Measurements from ENCODE around the gene PNMA8C. TPM values are rescaled to one million over a fixed set of nuclear protein-coding genes. Genes with fewer than 3 reads are reported as not detected.

PNMA8C gene
- total RNA-seq, 2 donors from 2014 or later: 1.2 to 5.2 TPM

DNA sequence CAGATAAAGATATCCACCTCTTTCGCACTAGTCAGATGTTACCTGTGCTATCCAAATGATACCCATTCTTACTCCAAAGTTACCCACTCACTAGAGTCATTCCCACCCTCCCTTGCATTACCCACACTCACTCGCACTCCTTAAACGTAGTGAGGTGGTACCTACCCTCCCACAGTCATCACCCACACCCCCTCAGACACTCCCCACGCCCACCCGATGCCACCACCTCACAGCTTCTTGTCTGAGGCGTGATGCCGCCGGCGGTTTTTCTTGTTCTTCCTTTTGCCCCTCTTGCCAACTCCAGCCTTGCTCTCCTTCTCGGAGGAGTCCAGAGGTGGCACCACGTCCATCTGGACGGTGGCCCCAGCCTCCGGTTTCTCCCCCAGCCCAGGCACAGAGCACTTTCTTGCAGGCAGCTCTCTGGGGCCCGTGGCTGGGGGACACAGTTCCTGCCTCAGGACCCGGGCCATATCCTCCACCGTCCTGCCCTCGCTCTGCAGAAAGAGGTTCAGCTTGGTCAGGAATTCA, 1.2 kb downstream of the PNMA8C start:
- DNase-seq (ENCODE audit: low spot score) (no peak), ATAC-seq (ENCODE audit: insufficient number of reproducible peaks, low FRiP score, low read depth) (no peak)
- no peak for TF ChIP-seq CTCF (IDR thresholded peaks at IDR 0.05)
- Histone ChIP-seq H3K27ac (peak overlapping the region; percentile 76 to 91), H3K9me3 (no peaks in the 10 kb centered on the region), H3K4me1 (ENCODE audit: control insufficient read depth in 1 of 2, low read depth in 2 of 2) (peaks cover 4 to 28% of the 10 kb centered on the region in 2 donors), H3K4me3 (peak overlapping the region; percentile 76), H3K27me3 (replicated peaks; ENCODE audit: insufficient read depth) (no peaks in the 10 kb centered on the region), H3K36me3 (no peaks in the 10 kb centered on the region)

DNA sequence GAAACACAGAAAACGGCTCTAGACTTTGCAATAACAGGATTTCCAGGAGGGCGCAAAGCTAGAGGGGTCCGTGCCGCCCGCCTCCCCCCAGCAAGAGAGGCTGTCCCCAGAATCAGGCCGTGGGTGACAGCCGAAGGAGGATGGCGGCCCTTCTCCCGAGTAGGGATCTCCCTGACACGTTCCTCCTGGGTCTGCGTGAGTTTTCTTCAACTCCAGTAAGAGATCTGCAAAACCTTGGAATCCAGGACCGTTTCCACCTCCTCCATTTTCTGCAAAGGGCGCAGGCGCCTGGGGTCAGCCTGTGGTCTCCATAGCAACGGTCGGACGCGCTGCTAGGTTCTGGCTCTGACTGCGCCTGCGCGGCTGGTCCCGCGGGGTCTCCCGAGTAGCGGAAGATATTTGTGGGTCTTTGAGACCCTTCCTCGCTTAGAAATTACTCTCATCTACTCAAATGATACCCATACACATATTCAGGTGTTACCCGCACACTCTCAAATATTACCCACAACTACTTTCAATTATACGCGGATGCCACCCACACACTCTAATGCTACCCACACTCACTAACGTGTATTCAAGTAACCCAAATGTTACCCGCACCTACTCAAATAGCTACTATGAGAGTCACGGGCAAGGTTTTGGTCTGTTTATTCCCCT, 2.1 kb downstream of the PNMA8C start:
- Histone ChIP-seq H3K27ac (peak overlapping the region; percentile 58 to 91), H3K9me3 (no peaks in the 10 kb centered on the region), H3K4me3 (peak overlapping the region; percentile 76), H3K36me3 (no peaks in the 10 kb centered on the region), H3K27me3 (replicated peaks; ENCODE audit: insufficient read depth) (no peaks in the 10 kb centered on the region), H3K4me1 (ENCODE audit: control insufficient read depth in 1 of 2, low read depth in 2 of 2) (peaks cover 4 to 28% of the 10 kb centered on the region in 2 donors)
- ATAC-seq (ENCODE audit: insufficient number of reproducible peaks, low FRiP score, low read depth) (no peak), DNase-seq (ENCODE audit: low spot score) (no peak)
- no peak for TF ChIP-seq CTCF (IDR thresholded peaks at IDR 0.05)

DNA sequence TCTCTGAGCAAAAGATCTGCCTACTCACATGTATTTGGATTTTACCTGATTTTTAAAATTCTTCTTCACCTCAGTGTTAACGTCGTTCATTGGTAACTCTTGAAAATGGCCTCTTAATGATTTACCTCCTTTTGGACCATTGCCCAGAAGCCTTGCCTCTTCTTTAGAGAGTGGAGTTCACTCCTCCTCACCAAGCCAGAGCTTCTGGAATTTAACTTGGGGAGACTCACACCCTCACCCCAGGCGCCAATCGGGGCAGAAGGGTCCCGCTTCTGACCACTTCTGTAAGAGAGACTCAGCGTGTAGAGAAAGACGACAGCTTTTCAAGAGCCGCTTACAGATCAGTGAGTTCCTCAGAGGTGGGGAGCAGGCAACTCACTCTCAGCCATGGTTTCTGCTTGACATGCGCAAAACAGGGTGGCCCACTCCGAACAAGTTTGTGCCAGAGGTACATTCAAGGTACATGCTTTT, 2.7 kb downstream of the PNMA8C start:
- TF ChIP-seq CTCF (IDR thresholded peaks at IDR 0.05): no peak
- no peak for DNase-seq (ENCODE audit: low spot score)
- Histone ChIP-seq H3K4me1 (ENCODE audit: control insufficient read depth in 1 of 2, low read depth in 2 of 2) (peaks cover 4 to 28% of the 10 kb centered on the region in 2 donors), H3K27me3 (replicated peaks; ENCODE audit: insufficient read depth) (no peaks in the 10 kb centered on the region), H3K9me3 (no peaks in the 10 kb centered on the region), H3K27ac (peak overlapping the region; percentile 58 to 91), H3K4me3 (peak overlapping the region; percentile 76), H3K36me3 (no peaks in the 10 kb centered on the region)
- ATAC-seq (ENCODE audit: insufficient number of reproducible peaks, low FRiP score, low read depth): no peak

DNA sequence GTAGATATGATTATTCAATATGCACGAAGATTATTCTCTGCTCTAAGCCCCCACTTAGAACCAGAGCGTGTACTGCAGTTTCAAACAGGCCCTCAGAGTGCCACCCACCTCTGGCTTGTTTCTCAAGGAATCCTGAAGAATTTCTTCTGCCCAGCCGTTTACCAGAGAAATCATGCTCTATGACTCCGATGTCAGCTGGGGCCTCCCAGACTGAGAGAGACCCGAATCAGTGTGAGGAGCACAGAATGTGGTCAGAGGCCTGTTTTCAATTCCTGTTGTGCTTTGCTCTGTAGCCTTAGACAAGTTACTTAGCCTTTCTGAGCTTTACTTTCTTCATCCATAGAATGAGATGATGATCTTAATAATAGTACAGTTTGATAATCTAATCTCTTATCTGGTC, 5.5 kb downstream of the PNMA8C start:
- Histone ChIP-seq H3K4me3 (no peak overlapping the region), H3K9me3 (no peaks in the 10 kb centered on the region), H3K4me1 (ENCODE audit: control insufficient read depth in 1 of 2, low read depth in 2 of 2) (peaks cover 2 to 19% of the 10 kb centered on the region in 2 donors), H3K36me3 (no peaks in the 10 kb centered on the region), H3K27me3 (replicated peaks; ENCODE audit: insufficient read depth) (no peaks in the 10 kb centered on the region), H3K27ac (no peak overlapping the region)
- TF ChIP-seq CTCF (IDR thresholded peaks at IDR 0.05): no peak
- DNase-seq (ENCODE audit: low spot score) (no peak), ATAC-seq (ENCODE audit: insufficient number of reproducible peaks, low FRiP score, low read depth) (no peak)

DNA sequence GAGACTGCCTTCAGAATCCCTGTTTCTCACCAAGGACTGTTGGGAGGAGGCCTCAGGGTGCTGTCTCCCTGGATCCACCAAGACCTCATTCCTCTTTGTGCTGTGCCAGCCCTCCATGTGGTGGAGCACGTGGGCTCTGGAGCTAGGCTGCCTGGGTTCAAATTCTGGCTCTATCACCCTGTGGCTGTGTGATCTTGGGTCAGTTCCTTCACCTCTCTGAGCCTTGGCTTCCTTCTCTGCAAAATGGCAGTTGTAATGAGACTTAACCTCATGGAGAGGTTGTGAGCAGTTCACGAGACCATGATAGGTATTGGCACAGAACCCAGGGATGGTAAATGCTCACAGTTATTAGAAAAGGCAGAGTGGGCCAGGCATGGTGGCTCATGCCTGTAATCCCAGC, 6.4 kb downstream of the PNMA8C start:
- H3K36me3 ChIP-seq: no peaks in the 10 kb centered on the region
- H3K27ac ChIP-seq: no peak overlapping the region
- ATAC-seq (ENCODE audit: insufficient number of reproducible peaks, low FRiP score, low read depth) (no peak), DNase-seq (ENCODE audit: low spot score) (no peak)
- no peaks in the 10 kb centered on the region for H3K9me3 ChIP-seq
- H3K4me1 ChIP-seq (ENCODE audit: control insufficient read depth in 1 of 2, low read depth in 2 of 2): peaks cover 0 to 13% of the 10 kb centered on the region in 2 donors
- no peaks in the 10 kb centered on the region for H3K27me3 ChIP-seq (replicated peaks; ENCODE audit: insufficient read depth)
- H3K4me3 ChIP-seq: no peak overlapping the region
- no peak for TF ChIP-seq CTCF (IDR thresholded peaks at IDR 0.05)
